HEK293T (cell line): ENCODE measurements around the gene MPL.

Source experiments
- CTCF ChIA-PET: fragments of 350-600 bp; formaldehyde crosslinking; extraction: SDS; loops from one replicate; lab custom pipeline; 2021; ENCODE audit warnings: antibody characterized with exemption, inconsistent platforms; lab: Yijun Ruan, JAX
- POLR2A ChIA-PET: fragments of 350-600 bp; formaldehyde crosslinking; extraction: SDS; loops from one replicate; lab custom pipeline; 2020; ENCODE audit warnings: antibody characterized with exemption, inconsistent platforms; lab: Yijun Ruan, JAX
- DNase-seq: peaks from one replicate; pipeline ENCODE4 v3.0.0; 2012; ENCODE audit warnings: mixed read lengths; ENCODE audit errors: extremely low spot score
- ARNT ChIP-seq: fragments of 450-650 bp; IDR thresholded peaks from 2 replicates; pipeline ENCODE4 v1.6.1; 2017; ENCODE audit warnings: mild to moderate bottlenecking
- BHLHE40 ChIP-seq: fragments of 450-650 bp; IDR thresholded peaks from 2 replicates; pipeline ENCODE4 v1.6.1; 2016; ENCODE audit warnings: mild to moderate bottlenecking, moderate library complexity, borderline replicate concordance
- CTBP1 ChIP-seq: fragments of 450-650 bp; IDR thresholded peaks from 2 replicates; pipeline ENCODE4 v1.6.1; 2016; ENCODE audit warnings: borderline replicate concordance
- ELF4 ChIP-seq: fragments of 450-650 bp; IDR thresholded peaks from 2 replicates; pipeline ENCODE4 v1.6.1; 2017; ENCODE audit warnings: antibody characterized with exemption
- FOXA1 ChIP-seq: fragments of 450-650 bp; IDR thresholded peaks from 2 replicates; pipeline ENCODE4 v1.6.1; 2016; ENCODE audit warnings: mild to moderate bottlenecking
- FOXK2 ChIP-seq: fragments of 450-650 bp; IDR thresholded peaks from 2 replicates; pipeline ENCODE4 v1.6.1; 2016; ENCODE audit warnings: mild to moderate bottlenecking
- FOXM1 ChIP-seq: fragments of 450-650 bp; IDR thresholded peaks from 2 replicates; pipeline ENCODE4 v1.6.1; 2017; ENCODE audit warnings: mild to moderate bottlenecking, borderline replicate concordance
- HDGF ChIP-seq: fragments of 450-650 bp; IDR thresholded peaks from 2 replicates; pipeline ENCODE4 v1.6.1; 2017; ENCODE audit warnings: antibody characterized with exemption, borderline replicate concordance
- L3MBTL2 ChIP-seq: fragments of 450-650 bp; conservative IDR thresholded peaks from 2 replicates; pipeline ENCODE4 v1.6.1; 2016; ENCODE audit warnings: mild to moderate bottlenecking
- LEF1 ChIP-seq: fragments of 450-650 bp; IDR thresholded peaks from 2 replicates; pipeline ENCODE4 v1.6.1; 2017; ENCODE audit warnings: mild to moderate bottlenecking, borderline replicate concordance
- NFRKB ChIP-seq: fragments of 450-650 bp; IDR thresholded peaks from 2 replicates; pipeline ENCODE4 v1.6.1; 2016; ENCODE audit warnings: mild to moderate bottlenecking, moderate library complexity
- SP1 ChIP-seq: fragments of 450-650 bp; IDR thresholded peaks from 2 replicates; pipeline ENCODE4 v1.6.1; 2017
- SUZ12 ChIP-seq: fragments of 450-650 bp; IDR thresholded peaks from 2 replicates; pipeline ENCODE4 v1.6.1; 2016; ENCODE audit warnings: mild to moderate bottlenecking
- TARDBP ChIP-seq: fragments of 450-650 bp; IDR thresholded peaks from 2 replicates; pipeline ENCODE4 v1.6.1; 2016
- ZNF384 ChIP-seq: fragments of 450-650 bp; IDR thresholded peaks from 2 replicates; pipeline ENCODE4 v1.6.1; 2016
- TF ChIP-seq, protein P1 (sequence below): fragments of 450-650 bp; IDR thresholded peaks from 2 replicates; pipeline ENCODE4 v1.6.1; 2016

MPL gene

GRCh38 chr1:43293896-43294760, 43.5 kb upstream of the MPL start:
- TF ChIP-seq SP1 (no peak), BHLHE40 (no peak), ZNF384 (no peak), SUZ12 (no peak), CTBP1 (no peak), ARNT (no peak), FOXM1 (no peak), FOXA1 (no peak), TARDBP (no peak), LEF1 (no peak), L3MBTL2 (no peak), ELF4 (no peak), NFRKB (no peak), HDGF (no peak), FOXK2 (no peak)
- TF ChIP-seq, protein P1, sequence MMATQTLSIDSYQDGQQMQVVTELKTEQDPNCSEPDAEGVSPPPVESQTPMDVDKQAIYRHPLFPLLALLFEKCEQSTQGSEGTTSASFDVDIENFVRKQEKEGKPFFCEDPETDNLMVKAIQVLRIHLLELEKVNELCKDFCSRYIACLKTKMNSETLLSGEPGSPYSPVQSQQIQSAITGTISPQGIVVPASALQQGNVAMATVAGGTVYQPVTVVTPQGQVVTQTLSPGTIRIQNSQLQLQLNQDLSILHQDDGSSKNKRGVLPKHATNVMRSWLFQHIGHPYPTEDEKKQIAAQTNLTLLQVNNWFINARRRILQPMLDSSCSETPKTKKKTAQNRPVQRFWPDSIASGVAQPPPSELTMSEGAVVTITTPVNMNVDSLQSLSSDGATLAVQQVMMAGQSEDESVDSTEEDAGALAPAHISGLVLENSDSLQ = no peak
- ChIA-PET CTCF (no interaction called here), POLR2A (interaction anchor here (1.5 to 2.0 kb wide), 2 partner anchors 55 to 64 kb away, joined by 3 to 7 read pairs; partner anchors contain the start of gene CDC20)
- no peak for DNase-seq

GRCh38 chr1:43294761-43295160, 42.9 kb upstream of the MPL start:
- ChIA-PET CTCF (no interaction called here), POLR2A (interaction anchor here (2.0 kb wide), 1 partner anchor 64 kb away, joined by 7 read pairs; the partner anchor contains the start of gene CDC20)

DNA sequence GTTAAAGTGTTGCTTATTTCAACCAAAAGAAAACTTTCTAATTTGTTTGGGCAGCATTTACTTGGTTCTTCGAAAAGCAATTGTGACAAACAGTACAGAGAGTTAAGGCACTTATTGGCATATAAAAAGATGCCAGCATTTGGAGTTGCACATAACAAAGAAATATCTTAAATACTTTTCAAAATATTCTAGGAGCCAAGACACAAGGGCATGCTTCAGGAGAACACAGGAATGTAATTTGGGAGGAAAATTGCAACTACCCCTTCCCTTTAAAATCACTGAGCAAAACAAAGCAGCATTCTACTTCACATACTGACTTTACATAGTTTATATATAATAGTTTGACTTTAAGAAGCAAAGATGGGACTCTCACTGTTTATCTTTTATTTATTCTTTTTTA, 41.4 kb upstream of the MPL start:
- no peak for DNase-seq
- no peak for TF ChIP-seq CTBP1
- POLR2A ChIA-PET = no interaction called here
- CTCF ChIA-PET = no interaction called here

More at GRCh38 chr1:43294761-43295160, 42.9 kb upstream of the MPL start:
- DNase-seq = no peak
- TF ChIP-seq, protein P1 = no peak
- TF ChIP-seq SP1 = no peak
- TF ChIP-seq LEF1 = no peak
- no peak for TF ChIP-seq SUZ12
- no peak for TF ChIP-seq TARDBP
- TF ChIP-seq ZNF384 = no peak
- no peak for TF ChIP-seq L3MBTL2
- TF ChIP-seq ARNT = no peak
- no peak for TF ChIP-seq CTBP1
- TF ChIP-seq FOXM1 = no peak
- no peak for TF ChIP-seq FOXA1
- TF ChIP-seq NFRKB = no peak

DNA sequence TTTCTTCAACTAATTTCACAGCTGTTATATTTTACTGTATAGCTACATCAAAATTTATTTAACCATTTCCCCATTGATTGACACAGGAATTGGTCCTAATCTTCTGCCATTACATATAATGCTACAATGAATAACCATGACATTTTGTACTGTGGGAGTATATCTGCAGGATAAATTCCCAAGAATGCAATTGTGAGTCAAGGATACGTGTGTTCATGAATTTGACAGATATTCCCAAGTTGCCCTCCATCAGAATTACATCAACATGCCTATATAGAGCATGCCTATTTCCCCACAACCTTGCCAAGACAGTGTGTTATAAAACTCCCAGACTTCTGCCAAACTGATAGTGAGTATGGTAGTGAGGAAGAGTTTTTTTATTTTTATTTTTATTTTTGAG, 39.6 kb upstream of the MPL start:
- ChIA-PET CTCF (no interaction called here), POLR2A (no interaction called here)
- DNase-seq = no peak
- TF ChIP-seq HDGF (no peak), TARDBP (no peak), ZNF384 (no peak), L3MBTL2 (no peak), FOXK2 (no peak), LEF1 (no peak), BHLHE40 (no peak), NFRKB (no peak), CTBP1 (no peak), ELF4 (no peak), SP1 (no peak), SUZ12 (no peak), FOXA1 (no peak), ARNT (no peak), FOXM1 (no peak)
- TF ChIP-seq, protein P1 = no peak

- POLR2A ChIA-PET = no interaction called here
- CTCF ChIA-PET = interaction anchor here (0.6 kb wide), 1 partner anchor 72 kb away, joined by 3 read pairs; no protein-coding TSS in a partner anchor
Measured at GRCh38 chr1:43299101-43299500, 38.5 kb upstream of the MPL start.

More at GRCh38 chr1:43299101-43299500, 38.5 kb upstream of the MPL start:
- TF ChIP-seq SUZ12 (no peak), TARDBP (no peak), NFRKB (no peak), FOXM1 (no peak), L3MBTL2 (no peak), HDGF (no peak), SP1 (no peak), FOXK2 (no peak), FOXA1 (no peak)
- TF ChIP-seq, protein P1 = no peak
- no peak for DNase-seq
